ENCODE data around the gene FILIP1L.
A peak's percentile ranks its signal among the peaks of the same experiment; 100 is the strongest.
"Not testable (repeated sequence)": the region's sequence is repeated elsewhere in the genome, so short reads cannot be mapped to it uniquely, and the experiment has no call there.

FILIP1L gene

GRCh38 chr3:100072326-100073048 lies 41.8 kb downstream of the FILIP1L start:
- DNase-seq = peak; percentile 79 to 82

DNA sequence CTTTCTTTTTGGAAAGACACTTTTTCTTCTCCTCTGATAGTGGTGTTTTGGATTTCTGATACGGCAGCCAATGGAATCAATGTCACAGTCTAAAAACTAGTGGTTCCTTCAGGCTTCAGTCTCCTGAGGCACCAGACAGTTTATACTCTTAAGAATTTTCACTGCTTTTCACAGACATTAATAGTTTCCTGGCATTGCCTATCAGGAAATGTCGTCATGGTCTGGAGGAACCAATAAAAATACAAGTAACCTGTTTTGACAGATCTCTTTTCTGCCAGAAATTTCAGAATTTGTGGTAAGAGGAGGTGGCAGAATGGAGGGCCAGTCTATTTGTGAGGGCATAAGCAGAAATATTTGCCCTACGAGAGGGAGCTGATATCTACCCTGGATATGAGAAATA lies 44.8 kb downstream of the FILIP1L start:
- peak; percentile 44 to 47 for DNase-seq

- peak; percentile 78 to 84 for DNase-seq
Observed at GRCh38 chr3:100068826-100069225, 45.5 kb downstream of the FILIP1L start.

- DNase-seq = no peak
Observed at GRCh38 chr3:100067589-100067988, 46.7 kb downstream of the FILIP1L start.

DNA sequence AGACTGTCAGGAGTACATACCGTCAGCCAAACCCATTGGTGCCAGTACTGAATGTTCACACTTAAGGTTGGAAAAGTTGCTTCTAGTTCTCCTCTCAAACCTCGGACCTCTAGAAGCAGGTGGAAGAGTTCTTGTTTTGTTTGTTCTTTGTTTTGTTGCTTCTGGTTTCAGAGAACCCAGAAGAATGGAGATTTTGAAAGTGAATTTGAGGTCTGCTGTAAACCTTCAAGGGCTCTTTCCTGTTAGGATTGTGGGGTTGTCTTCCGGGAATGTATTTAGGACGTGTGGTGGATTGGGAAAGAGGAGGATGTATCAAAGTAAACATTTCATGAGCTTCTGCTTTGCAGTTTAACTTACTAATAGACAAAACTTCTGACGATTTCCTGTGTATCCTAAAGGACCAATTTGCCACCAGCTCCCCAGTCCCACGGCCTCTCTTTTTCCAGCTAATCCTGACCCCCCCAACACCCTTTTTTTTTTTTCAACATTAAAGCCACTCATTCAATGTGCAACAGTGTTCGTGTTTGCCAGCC lies 50.3 kb downstream of the FILIP1L start:
- no peak for DNase-seq

GRCh38 chr3:100062665-100063064 lies 51.6 kb downstream of the FILIP1L start:
- no peak for DNase-seq

DNA sequence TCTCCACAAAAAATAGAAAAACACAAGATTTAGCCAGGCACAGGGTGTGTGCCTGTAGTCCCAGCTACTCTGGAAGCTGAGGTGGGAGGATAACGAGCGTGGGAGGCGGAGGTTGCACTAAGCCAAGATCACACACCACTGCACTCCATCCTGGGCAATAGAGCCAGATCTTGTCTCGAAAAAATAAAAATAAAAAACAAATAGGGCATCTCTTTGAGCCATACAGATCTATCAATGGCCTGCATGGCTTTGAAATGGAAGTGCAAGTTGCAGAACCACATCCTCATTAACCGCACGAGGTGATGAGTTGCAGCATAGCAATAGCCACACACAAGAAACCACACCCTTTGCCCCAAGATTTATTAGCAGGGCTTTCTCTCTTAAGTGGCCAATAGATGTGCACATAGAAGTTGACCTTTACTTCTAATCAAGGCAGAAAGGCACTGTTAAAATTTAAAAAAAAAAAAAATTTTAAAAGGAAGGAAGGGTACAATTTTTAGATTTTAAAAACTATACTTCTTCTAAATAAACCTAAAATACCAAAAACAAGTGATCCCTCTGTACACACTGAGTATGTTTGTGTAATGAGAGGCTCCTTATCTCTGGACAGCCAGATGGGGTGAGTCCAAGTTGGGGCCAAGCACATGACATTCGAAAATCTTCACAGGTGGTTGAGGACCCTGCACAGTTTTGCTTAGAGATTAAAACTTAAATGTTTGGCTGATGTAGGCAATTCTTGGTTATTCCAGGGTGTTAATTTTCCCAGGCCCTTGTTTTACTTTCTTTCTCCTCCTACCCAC lies 53.4 kb downstream of the FILIP1L start:
- DNase-seq = no peak

DNA sequence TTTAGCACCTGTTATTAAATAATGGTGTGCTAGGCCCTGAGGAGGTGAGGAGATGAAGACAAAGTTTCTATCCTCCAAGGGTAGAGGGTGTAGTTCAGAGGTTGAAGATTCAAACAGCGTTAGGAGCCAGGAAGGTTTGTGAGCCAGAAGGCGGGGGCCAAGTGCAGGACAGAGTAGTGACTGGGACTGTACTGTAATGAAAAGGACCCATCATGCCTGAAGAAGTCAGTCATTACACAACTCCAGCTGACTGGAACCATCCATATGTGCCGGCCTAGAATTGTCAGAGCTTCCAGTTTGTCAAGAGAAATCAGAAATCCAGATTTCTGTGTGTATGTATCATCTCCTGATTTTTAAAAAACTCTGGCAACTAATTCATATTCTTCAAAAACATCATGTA lies 54.8 kb downstream of the FILIP1L start:
- no peak for DNase-seq

- DNase-seq = no peak
Observed at GRCh38 chr3:100057716-100058575, 56.4 kb downstream of the FILIP1L start.

GRCh38 chr3:100053951-100054620 lies 60.2 kb downstream of the FILIP1L start:
- no peak for DNase-seq

- DNase-seq = not testable (repeated sequence)
Observed at GRCh38 chr3:100051513-100051912, 62.8 kb downstream of the FILIP1L start.

DNA sequence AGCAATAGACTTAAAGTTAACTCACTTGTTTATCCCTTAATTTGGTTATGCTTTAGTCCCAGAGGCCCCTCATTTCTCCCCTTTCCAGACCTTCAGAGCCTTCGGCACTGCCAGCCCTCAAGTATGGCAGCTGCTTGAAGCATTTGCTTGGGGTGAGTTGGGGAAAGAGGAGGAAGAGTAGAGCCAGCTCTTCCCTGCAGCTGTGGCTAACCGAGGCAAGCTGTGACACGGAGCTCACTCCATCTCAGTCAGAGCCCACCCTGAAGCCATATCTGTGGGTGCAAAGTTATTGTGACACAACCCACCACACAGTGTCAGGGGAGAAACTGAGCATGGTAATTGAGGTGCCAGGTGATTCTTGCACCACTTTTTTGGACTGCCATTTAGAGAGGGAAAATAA lies 66.1 kb downstream of the FILIP1L start:
- no peak for DNase-seq

GRCh38 chr3:100047455-100048141 lies 66.7 kb downstream of the FILIP1L start:
- peak; percentile 59 to 76 for DNase-seq

- no peak for DNase-seq
Observed at GRCh38 chr3:100046986-100047385, 67.3 kb downstream of the FILIP1L start.

DNA sequence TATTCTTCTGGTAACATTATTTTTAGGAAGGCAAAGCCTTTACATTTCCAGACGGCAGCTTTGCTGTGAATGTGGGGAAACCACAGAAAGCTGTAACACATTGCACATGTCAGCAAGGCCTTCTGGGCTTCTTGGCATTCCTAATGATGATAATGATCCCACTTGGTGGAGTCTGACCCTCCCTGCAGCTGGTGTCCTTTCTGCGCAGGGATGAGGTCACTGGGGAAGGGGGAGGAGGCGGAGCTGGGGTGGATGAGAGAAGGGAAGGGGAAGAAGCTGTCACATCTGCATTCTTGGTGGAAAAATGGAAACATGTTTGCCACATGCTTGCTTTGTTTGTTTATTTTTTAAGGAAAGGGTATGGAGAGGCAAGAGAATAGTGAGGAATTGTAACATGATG lies 68.6 kb downstream of the FILIP1L start:
- no peak for DNase-seq

DNA sequence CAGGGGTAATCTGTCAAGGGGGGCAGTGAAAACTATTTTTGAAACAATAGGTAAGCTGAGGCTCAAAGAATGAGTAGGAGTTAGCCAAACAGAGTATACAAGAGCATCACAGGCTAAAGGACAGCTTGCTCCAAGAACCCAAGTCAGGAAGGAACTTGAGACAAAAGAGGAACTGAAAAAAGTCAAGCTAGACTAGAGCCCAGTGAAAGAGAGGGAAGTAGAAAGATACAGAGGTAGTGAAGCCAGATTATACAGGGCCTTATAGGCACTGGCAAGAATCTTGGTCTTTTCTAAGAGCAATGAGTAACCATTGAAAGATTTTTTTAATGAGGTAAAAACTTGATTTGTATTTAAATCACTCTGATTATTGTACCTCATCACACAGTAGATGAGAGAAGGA lies 69.9 kb downstream of the FILIP1L start:
- DNase-seq = peak; percentile 96

DNA sequence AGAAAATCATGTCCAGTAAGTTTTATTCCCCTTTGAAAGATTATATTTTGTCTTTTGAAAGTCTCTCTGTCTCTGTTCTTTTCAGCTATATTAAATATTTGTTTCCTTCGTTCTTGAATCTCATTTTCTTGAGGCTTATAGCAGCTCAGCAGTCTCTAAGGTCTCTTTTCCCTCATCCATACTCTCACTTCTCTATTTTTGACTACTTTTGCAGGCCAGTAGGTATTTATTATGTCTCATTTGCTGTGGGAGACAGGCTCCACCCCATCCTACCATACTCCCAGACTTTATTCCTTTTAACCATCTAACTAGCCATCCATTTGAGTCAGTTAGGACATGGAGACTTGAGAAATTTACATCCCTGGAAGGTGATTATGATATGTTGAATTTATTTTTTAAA lies 71.0 kb downstream of the FILIP1L start:
- no peak for DNase-seq

DNA sequence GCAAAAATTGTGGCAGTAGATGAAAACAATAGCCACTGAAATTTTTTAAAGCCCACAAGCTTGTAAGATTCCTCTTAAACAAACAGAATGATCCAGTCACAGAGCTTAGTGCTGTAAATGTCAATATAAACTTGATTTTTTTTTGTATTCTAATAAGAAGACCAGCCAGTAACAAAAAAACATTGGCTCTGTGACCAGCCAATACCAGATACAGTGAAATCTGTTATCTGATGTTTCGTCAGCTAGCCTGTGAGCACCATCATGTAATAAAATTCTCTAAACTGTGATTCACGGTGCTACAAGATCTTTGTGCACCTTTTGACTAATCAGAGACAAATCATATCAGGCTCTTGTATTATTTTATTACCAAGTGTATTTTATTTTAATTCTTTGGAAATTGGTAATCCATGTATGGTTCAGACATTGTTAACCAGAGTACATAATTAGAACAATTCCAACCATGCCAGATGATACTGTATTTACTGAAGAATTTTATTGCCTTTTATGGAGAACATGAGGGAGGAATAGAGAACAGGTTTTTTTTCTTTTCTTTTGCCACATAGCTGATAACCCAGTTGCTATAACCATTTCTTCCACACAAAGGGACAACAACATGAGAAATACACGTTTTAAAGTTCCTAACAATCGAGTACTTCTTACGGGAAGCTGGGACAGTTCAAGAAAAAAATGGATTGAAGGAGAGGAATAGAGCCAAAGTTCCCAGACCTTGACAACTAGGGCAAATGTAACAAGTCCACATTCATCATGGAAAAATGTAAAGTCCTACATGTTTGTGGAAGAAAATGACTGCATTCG lies 71.9 kb downstream of the FILIP1L start:
- no peak for DNase-seq

GRCh38 chr3:100041328-100041749 lies 73.0 kb downstream of the FILIP1L start:
- DNase-seq = no peak

- DNase-seq = no peak
Observed at GRCh38 chr3:100040451-100041225, 73.7 kb downstream of the FILIP1L start.

Data from Kasumi-1 (cell line).